GM18870 (cell line): Measurements from ENCODE around the gene LRRC58.
"Not testable (repeated sequence)": the region's sequence is repeated elsewhere in the genome, so short reads cannot be mapped to it uniquely, and the experiment has no call there.

Experiments used
- ATAC-seq: cut with Tn5 transposase; IDR thresholded peaks from one replicate; pipeline ENCODE4 v1.9.1; 2021; ENCODE audit warnings: moderate library complexity; ENCODE audit not compliant: unreplicated experiment

LRRC58 gene

DNA sequence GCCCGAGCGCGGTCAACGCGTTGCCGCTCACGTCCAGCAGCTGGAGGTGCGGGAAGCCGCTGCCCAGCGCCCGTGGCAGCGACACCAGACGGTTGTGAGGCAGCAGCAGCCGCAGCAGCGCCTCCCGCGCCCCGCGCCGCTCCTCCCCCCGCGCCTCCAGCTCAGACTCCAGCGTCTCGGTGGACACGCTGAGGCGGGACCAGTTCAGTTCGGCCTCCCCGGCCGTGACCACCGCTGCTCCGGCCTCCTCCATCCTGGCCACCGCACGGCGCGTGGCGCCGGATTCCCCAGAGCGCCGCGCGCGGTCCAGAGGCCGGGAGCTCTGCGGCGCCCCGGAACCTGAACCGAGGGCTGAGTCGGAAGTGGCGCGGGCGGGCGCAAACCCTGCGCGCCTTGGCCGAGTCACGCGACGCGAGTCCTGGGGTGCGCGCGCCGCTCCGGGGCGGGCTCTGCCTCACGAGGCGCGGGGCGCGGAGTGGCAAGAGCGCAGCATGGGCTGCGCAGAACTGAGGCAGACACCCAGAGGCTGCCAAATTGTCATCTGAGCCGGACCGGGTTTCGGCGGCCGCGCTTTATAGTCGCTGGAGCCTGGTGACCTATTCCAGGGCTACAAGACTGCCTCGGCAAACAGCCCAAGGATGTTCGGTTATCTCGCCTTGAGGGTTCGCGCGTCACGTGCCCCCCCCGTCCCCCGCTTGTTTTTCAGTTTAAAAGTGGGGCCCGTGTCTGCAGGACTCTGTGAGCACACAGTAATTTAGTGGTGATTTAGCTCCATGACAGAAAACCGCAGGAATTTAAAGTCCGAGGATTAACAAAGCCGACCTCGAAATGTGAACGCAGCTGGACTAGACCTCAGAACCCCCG, at the start of gene LRRC58:
LRRC58 (minus strand) TSS at position 364 of the 864 bp plus-strand sequence; CDS start at position 253, 111 bp downstream.
- ATAC-seq = peak; percentile 72

DNA sequence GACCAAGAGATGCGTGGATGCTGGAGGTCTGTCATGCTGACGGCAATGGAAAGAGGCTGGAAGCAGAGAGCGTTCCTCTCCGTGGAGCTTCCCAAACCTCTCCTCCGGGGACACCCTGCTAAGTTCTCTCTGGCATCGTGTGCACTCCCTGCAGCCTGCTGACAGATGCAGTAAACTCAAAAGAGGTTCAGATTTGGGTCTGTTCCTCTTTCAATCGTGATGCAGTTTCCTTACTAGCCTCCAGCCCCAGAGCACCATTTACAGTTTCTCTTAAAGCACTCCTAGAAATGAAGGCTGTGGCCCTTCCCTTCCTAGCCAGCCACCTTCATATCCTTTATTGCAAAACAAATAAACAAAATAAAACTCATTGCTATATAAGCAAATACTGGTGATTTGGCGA, 47.3 kb upstream of the LRRC58 start:
- no peak for ATAC-seq

GRCh38 chr3:120394347-120394746, 45.2 kb upstream of the LRRC58 start:
- no peak for ATAC-seq

- no peak for ATAC-seq
Measured at GRCh38 chr3:120393761-120394160, 44.6 kb upstream of the LRRC58 start.

GRCh38 chr3:120393243-120393642, 44.1 kb upstream of the LRRC58 start:
- no peak for ATAC-seq

GRCh38 chr3:120382941-120383447, 33.8 kb upstream of the LRRC58 start:
- ATAC-seq = no peak

GRCh38 chr3:120381503-120381902, 32.3 kb upstream of the LRRC58 start:
- ATAC-seq = no peak

DNA sequence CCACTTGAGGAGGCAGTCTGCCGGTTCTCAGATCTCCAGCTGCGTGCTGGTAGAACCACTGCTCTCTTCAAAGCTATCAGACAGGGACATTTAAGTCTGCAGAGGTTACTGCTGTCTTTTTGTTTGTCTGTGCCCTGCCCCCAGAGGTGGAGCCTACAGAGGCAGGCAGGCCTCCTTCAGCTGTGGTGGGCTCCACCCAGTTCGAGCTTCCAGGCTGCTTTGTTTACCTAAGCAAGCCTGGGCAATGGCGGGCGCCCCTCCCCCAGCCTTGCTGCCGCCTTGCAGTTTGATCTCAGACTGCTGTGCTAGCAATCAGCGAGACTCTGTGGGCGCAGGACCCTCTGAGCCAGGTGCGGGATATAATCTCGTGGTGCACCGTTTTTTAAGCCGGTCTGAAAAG, 28.8 kb upstream of the LRRC58 start:
- ATAC-seq = not testable (repeated sequence)

DNA sequence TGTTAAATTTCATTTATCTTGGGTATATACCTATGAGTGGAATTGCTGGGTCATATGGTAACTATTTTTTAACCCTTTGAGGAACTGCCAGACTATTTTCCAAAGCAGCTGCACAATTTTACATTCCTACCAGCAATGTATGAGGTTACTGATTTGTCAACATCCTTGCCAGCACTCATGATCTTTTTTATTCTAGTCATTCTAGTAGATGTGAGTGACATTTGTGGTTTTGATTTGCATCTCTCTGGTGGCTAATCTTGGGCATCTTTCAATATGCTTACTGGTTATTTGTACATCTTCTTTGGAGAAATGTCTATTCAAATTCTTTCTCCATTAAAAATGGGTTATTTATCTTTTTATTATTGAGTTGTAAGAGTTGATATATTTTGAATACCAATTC, 21.3 kb upstream of the LRRC58 start:
- peak; percentile 75 for ATAC-seq

- ATAC-seq = peak; percentile 91
Measured at GRCh38 chr3:120369037-120369467, 19.9 kb upstream of the LRRC58 start.

- ATAC-seq = peak; percentile 38
Measured at GRCh38 chr3:120368172-120368571, 19.0 kb upstream of the LRRC58 start.

DNA sequence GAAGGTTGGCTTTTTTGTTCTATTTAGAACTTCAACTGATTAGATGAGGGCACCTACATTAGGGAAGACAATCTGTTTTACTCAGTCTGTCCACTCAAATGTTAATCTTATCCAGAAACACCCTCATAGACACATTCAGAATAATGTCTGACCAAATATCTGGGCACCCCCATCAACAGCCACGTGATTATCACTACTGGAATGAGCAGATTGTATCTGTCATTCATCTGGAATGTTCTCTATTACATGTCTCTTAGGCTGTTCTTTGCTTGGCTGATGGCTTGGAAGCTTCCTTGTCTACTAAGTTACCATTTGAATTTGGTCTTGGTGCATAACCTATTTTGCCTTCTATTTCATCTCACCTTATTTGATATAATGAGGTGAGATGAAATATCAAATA, 15.7 kb upstream of the LRRC58 start:
- ATAC-seq = no peak

- no peak for ATAC-seq
Measured at GRCh38 chr3:120364101-120364500, 14.9 kb upstream of the LRRC58 start.

DNA sequence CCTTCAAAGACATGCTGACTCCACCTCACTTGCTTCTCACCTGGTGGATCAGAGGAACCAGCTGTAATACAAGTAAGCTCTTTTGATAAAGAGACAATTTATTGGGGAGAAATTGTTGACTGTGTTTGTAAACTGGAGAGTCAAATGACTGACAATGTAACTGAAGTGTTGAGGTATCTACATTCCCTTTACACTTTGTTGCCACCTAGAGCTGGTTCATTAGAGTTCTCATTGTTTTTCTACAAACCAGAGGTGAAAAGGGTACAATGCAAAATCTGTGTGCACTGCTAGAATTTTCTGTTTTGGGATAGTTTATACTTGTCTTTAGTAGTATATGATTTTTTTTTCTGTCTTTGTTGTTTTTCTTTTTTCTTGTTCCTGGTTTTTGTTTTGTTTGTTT, 8.7 kb upstream of the LRRC58 start:
- ATAC-seq = no peak

DNA sequence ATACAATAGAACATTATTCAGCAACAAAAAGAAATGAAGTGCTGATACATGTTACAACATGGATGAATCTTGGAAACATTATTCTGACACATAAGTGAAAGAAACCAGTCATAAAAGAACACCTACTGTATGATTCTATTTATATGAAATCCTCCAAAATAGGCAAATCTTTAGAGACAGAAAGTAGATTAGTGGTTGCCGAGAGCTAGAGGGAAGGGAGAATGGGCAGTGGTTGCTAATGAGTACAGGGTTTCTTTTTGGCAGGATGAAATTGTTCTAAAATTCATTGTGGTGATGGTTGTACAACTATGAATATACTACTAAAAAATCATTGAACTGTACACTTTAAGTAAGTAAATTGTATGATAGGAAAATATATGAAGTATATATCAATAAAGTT, 6.3 kb upstream of the LRRC58 start:
- ATAC-seq = peak; percentile 73

DNA sequence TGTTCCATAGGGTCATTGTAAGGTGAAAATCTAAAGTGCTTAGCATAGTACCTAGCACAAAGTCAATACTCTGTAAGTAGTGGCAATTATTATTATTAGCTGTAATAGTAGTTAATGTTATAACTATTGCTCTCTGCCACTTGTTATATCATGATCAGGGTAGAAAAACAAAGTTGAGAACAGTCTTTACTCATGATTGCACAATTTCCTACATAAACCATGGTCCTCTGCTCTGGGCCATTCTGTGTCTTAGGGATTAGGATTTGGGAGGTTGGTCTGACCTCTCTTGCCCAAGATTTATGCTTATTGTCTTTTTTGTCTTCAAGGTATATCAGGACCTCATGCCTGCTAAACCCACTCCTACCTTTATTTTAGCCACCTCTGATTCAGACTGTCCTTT, 4.3 kb upstream of the LRRC58 start:
- no peak for ATAC-seq

- ATAC-seq = no peak
Measured at GRCh38 chr3:120352017-120352416, 2.9 kb upstream of the LRRC58 start.

DNA sequence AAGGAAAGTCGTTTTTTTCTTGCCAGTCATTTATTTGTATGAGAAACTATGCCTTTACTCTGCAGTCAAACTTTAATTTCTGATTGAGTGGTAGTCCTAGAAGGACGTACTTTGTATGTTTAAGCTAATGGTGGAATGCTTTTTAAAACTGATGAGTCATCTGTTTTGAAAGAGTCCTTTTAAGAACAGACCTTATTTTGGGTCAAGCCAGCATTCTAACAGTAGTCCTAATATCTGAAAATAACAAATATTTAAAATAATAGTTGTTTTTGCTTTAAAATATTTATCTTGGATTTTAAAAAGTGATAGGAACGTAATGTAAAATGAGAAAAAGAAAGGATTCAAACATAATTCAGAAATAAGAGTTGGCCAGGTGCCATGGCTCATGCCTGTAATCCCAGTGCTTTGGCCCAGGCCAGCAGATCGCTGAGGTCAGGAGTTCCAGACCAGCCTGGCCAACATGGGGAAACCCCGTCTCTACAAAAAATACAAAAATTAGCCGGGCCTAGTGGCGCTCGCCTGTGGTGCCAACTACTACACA, 1.3 kb upstream of the LRRC58 start:
- no peak for ATAC-seq

GRCh38 chr3:120349855-120350125, 636 bp upstream of the LRRC58 start:
- no peak for ATAC-seq

DNA sequence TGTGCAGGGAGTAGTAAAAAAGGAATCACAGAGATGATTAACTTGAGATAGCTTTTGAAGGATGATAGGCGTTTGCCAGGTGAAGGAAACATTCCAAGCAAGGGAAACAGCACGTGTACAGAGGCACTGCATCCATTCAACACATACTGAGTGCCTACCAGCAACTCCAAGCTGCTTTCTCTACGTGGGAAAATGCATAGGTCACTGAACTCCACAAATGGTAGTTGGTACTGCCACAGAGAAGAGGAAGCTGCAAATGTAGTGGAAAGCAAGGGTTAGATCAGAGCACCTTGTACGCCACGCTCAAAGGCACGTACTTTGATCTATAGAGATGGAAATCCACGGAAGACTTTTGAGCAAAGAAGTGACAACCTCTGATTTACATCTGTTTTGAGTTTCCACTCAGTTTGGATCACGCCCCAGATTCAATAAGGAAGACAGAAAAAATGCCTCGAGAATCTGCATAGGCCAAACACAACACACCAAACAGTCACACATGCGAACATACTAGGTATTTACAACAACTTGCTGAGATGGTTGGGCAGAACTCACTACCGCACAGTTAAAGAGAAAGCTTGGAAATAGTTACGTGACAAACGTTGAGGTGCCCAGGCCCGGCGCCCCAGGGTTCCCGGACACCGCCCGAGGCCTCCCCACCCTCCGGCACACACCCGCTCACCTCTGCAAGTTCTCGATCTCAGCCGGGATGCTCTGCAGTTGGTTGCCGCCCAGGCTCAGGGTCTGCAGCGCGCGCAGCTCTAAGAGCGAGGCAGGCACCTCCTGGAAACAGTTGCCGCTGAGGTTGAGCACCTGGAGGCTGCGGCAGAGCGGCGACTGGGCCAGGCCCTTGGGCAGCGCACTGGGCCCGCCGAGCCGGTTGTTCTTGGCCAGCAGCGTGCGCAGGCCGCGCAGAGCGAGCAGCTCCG, 826 bp downstream of the LRRC58 start:
- peak; percentile 39 for ATAC-seq

DNA sequence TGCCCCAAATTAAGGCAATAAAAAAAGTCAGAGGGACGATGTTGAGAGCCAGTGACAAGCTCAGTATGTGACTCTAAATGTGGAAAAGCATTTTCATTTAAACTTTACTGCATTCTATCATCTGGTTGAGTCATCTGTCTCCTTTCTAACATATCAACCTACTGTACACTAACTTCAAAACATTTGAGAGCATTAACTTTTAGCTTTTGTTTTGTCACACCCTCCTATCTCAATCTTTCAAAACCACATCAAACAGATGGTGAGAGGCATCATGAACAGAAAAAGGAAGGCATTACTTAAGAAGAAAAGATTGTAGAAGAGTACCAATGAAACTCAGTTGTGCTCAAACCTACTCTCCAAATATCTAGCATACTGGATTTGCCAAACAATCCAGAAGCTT, 4.8 kb downstream of the LRRC58 start:
- ATAC-seq = no peak
